ENCODE data around the gene DDA1. TPM values are rescaled to one million over a fixed set of nuclear protein-coding genes. Genes with fewer than 3 reads are reported as not detected.
A peak's percentile ranks its signal among the peaks of the same experiment; 100 is the strongest.

The DDA1 gene
- total and polyA plus RNA-seq, 8 donors: 2.2 to 63.7 (median 39.4) TPM

- peak; percentile 32 to 73 for DNase-seq
- no peaks in the 10 kb centered on the region for H3K9me3 ChIP-seq
- H3K27me3 ChIP-seq: peaks cover 3 to 27% (median 15%) of the 10 kb centered on the region in 3 donors
- H3K4me1 ChIP-seq: peaks cover 12 to 20% (median 16%) of the 10 kb centered on the region in 4 donors
- H3K27ac ChIP-seq: no peak within 1 kb of the TSS
- H3K36me3 ChIP-seq: peaks cover 11 to 34% (median 31%) of the 10 kb centered on the region in 4 donors
- H3K4me3 ChIP-seq: peak within 1 kb of the TSS; percentile 31 to 54 (median 42)
- TF ChIP-seq POLR2A (IDR thresholded peaks at IDR 0.05) (no peak), POLR2AphosphoS5 (IDR thresholded peaks at IDR 0.05) (no peak), CTCF (IDR thresholded peaks at IDR 0.05) (no peak), EP300 (IDR thresholded peaks at IDR 0.05) (no peak)
- WGBS, 5 donors: 6 to 19% (median 7%) methylated on average over 24 to 75 of the region's 75 CpGs
- intact Hi-C loops (cut with DNase I; ENCODE audit: low total_unique reads): loop anchor here (5.0 kb wide), 1 partner anchor 79 kb away; no protein-coding TSS in a partner anchor
Measured at GRCh38 chr19:17281391-17282304, 27.7 kb upstream of the DDA1 start, which contains the start of gene ANKLE1. ANKLE1 (plus strand) TSS chr19:17281901; CDS start chr19:17281921, 20 bp downstream.

GRCh38 chr19:17282488-17283125 is 26.8 kb upstream of the DDA1 start:
- peaks cover 2 to 24% (median 21%) of the 10 kb centered on the region in 4 donors for H3K36me3 ChIP-seq
- peak overlapping the region; percentile 31 to 54 (median 42) for H3K4me3 ChIP-seq
- TF ChIP-seq POLR2AphosphoS5 (IDR thresholded peaks at IDR 0.05) (peak in 1 of 3 donors; percentile 72), POLR2A (IDR thresholded peaks at IDR 0.05) (no peak), CTCF (IDR thresholded peaks at IDR 0.05) (peak in 5 of 7 experiments; percentile 83 to 95 (median 92))
- peaks cover 3 to 27% (median 15%) of the 10 kb centered on the region in 3 donors for H3K27me3 ChIP-seq
- H3K9me3 ChIP-seq: no peaks in the 10 kb centered on the region
- 3% methylated on average over 15 to 45 of the region's 45 CpGs for WGBS, 5 donors
- no peak overlapping the region for H3K27ac ChIP-seq
- peak; percentile 93 to 94 for DNase-seq
- intact Hi-C loops (cut with DNase I; ENCODE audit: low total_unique reads): loop anchor here (5.0 kb wide), 1 partner anchor 80 kb away; no protein-coding TSS in a partner anchor
- peaks cover 12 to 20% (median 16%) of the 10 kb centered on the region in 4 donors for H3K4me1 ChIP-seq

- intact Hi-C loops (cut with DNase I; ENCODE audit: low total_unique reads): loop anchor here (5.0 kb wide), 1 partner anchor 81 kb away; no protein-coding TSS in a partner anchor
- no peak for DNase-seq
- no peak overlapping the region for H3K4me3 ChIP-seq
- peaks cover 3 to 29% (median 16%) of the 10 kb centered on the region in 3 donors for H3K27me3 ChIP-seq
- TF ChIP-seq POLR2AphosphoS5 (IDR thresholded peaks at IDR 0.05): no peak
- TF ChIP-seq EP300 (IDR thresholded peaks at IDR 0.05): no peak
- no peak for TF ChIP-seq POLR2A (IDR thresholded peaks at IDR 0.05)
- TF ChIP-seq CTCF (IDR thresholded peaks at IDR 0.05): no peak
- H3K36me3 ChIP-seq: peaks cover 0 to 15% (median 12%) of the 10 kb centered on the region in 4 donors
- WGBS, 5 donors: 86 to 92% (median 89%) methylated on average over 5 to 7 of the region's 7 CpGs
- no peak overlapping the region for H3K27ac ChIP-seq
- H3K4me1 ChIP-seq: peaks cover 12 to 20% (median 16%) of the 10 kb centered on the region in 4 donors
- H3K9me3 ChIP-seq: no peaks in the 10 kb centered on the region
Measured at GRCh38 chr19:17283504-17283996, 25.8 kb upstream of the DDA1 start.
